Mesodermal cell (in vitro differentiated cells): ENCODE measurements around the gene KAZN.
"Not testable (repeated sequence)": the region's sequence is repeated elsewhere in the genome, so short reads cannot be mapped to it uniquely, and the experiment has no call there.

Experiments
- H3K27ac ChIP-seq: 2 replicates; pipeline ENCODE4 v1.7.0; 2013; ENCODE audit warnings: mild to moderate bottlenecking, low read depth, low read length, moderate library complexity; ENCODE audit not compliant: severe bottlenecking
- H3K36me3 ChIP-seq: 2 replicates; pipeline ENCODE4 v1.7.1; 2013; ENCODE audit warnings: mild to moderate bottlenecking, low read length, moderate library complexity; ENCODE audit not compliant: control insufficient read depth, insufficient read depth
- H3K4me1 ChIP-seq: one replicate; pipeline ENCODE4 v1.7.1; 2013; ENCODE audit warnings: mild to moderate bottlenecking, low read length; ENCODE audit not compliant: insufficient read depth, control insufficient read depth, poor library complexity, severe bottlenecking
- H3K4me3 ChIP-seq: 2 replicates; pipeline ENCODE4 v1.7.0; 2013; ENCODE audit warnings: low read length, control low read depth, mild to moderate bottlenecking; ENCODE audit not compliant: insufficient read depth, poor library complexity, severe bottlenecking; ENCODE audit errors: extremely low read depth
- H3K9me3 ChIP-seq: 2 replicates; pipeline ENCODE4 v1.7.1; 2013; ENCODE audit warnings: mild to moderate bottlenecking, low read length, moderate library complexity; ENCODE audit not compliant: control insufficient read depth
- WGBS, 2 experiments: methylation state at CpG; one replicate each; pipeline ENCODE4 v1.1.5; 2013; ENCODE audit warnings: missing lambda C conversion rate in 2 of 2; ENCODE audit not compliant: insufficient coverage in 2 of 2; 5-methylcytosine and 5-hydroxymethylcytosine counted together

Gene KAZN

GRCh38 chr1:14568716-14569355 lies 29.6 kb upstream of the KAZN start:
- H3K4me3 ChIP-seq: no peak overlapping the region
- no peaks in the 10 kb centered on the region for H3K4me1 ChIP-seq
- WGBS, 2 experiments: 83 to 96% methylated on average over 4 to 6 of the region's 8 CpGs

DNA sequence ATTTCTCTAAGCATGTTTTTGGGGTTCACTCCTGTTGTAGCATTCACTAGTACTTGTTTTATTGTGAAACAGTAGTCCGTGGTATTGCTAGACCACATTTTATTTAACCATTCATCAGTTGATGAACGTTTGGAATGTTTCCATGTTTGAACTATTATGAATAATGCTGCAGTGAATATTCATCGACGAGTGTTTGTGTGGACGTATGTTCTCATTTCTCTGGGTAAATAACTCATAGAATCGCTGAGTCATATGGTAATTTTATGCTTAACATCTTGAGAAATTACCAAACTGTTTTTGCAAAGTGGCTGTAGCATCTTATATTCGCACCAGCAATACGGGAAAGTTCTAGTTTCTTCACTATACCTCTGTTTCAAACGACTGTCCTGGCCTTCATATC lies 28.0 kb upstream of the KAZN start:
- Histone ChIP-seq H3K27ac (no peak overlapping the region), H3K36me3 (no peaks in the 10 kb centered on the region), H3K4me1 (no peaks in the 10 kb centered on the region), H3K9me3 (peaks cover 26% of the 10 kb centered on the region), H3K4me3 (no peak overlapping the region)
- 81 to 85% methylated on average over 8 of the region's 9 CpGs for WGBS, 2 experiments

More at GRCh38 chr1:14568716-14569355, 29.6 kb upstream of the KAZN start:
- Histone ChIP-seq H3K27ac (no peak overlapping the region), H3K36me3 (no peaks in the 10 kb centered on the region), H3K9me3 (peaks cover 13% of the 10 kb centered on the region)

GRCh38 chr1:14571810-14572767 lies 26.4 kb upstream of the KAZN start:
- 73 to 88% methylated on average over 11 to 13 of the region's 17 CpGs for WGBS, 2 experiments

GRCh38 chr1:14572861-14573260 lies 25.6 kb upstream of the KAZN start:
- 70 to 100% methylated on average over 2 to 3 of the region's 4 CpGs for WGBS, 2 experiments
- no peak overlapping the region for H3K27ac ChIP-seq

More at GRCh38 chr1:14571810-14572767, 26.4 kb upstream of the KAZN start:
- no peaks in the 10 kb centered on the region for H3K36me3 ChIP-seq
- no peaks in the 10 kb centered on the region for H3K4me1 ChIP-seq
- H3K27ac ChIP-seq: no peak overlapping the region
- H3K9me3 ChIP-seq: peaks cover 17% of the 10 kb centered on the region
- no peak overlapping the region for H3K4me3 ChIP-seq

DNA sequence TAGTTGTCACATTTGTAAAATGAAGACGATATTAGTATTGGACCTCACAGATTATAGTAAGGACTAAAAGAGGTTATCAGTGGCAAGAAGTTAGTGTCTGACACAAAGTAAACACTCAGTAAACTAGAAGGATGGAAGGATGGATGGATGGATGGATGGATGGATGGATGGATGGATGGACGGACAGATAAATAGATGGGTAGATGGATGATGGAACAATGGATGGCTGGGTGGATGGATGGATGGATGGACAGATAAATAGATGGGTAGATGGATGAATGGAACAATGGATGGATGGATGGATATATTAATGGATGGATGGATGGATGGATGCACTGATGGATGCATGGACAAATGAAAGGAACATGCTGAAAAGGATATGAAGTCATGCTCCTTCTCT lies 22.3 kb upstream of the KAZN start:
- Histone ChIP-seq H3K4me3 (no peak overlapping the region), H3K36me3 (no peaks in the 10 kb centered on the region), H3K27ac (no peak overlapping the region), H3K4me1 (peaks cover 7% of the 10 kb centered on the region), H3K9me3 (peaks cover 17% of the 10 kb centered on the region)
- 86 to 100% methylated on average over 2 of the region's 2 CpGs for WGBS, 2 experiments

More at GRCh38 chr1:14572861-14573260, 25.6 kb upstream of the KAZN start:
- Histone ChIP-seq H3K36me3 (no peaks in the 10 kb centered on the region), H3K9me3 (peaks cover 17% of the 10 kb centered on the region), H3K4me1 (peaks cover 6% of the 10 kb centered on the region), H3K4me3 (no peak overlapping the region)

GRCh38 chr1:14577261-14577660 lies 21.2 kb upstream of the KAZN start:
- WGBS, 2 experiments: 100% methylated on average over 3 of the region's 3 CpGs; no CpG with 5 or more reads in 1 of the 2 experiments
- Histone ChIP-seq H3K9me3 (peaks cover 17% of the 10 kb centered on the region), H3K4me3 (no peak overlapping the region), H3K36me3 (no peaks in the 10 kb centered on the region), H3K4me1 (peaks cover 7% of the 10 kb centered on the region), H3K27ac (no peak overlapping the region)

- Histone ChIP-seq H3K4me1 (peaks cover 7% of the 10 kb centered on the region), H3K4me3 (no peak overlapping the region)
- 100% methylated on average over 1 of the region's 3 CpGs; no CpG with 5 or more reads in 1 of the 2 experiments for WGBS, 2 experiments
Measured at GRCh38 chr1:14578156-14578555, 20.3 kb upstream of the KAZN start.

DNA sequence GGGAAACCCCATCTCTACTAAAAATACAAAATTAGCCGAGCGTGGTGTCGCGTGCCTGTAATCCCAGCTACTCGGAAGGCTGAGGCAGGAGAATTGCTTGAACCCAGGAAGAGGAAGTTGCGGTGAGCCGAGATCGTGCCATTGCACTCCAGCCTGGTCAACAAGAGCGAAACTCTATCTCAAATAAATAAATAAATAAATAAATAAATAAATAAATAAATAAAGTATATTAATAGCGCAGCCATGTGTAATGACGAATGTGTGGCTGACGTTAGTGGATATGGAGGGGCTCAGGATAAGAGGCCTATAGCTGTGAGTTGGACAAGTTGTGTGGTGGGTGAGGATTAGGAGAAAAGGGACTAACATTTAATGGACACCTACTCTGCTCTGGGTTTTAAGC lies 18.2 kb upstream of the KAZN start:
- not testable (repeated sequence) for H3K36me3 ChIP-seq, H3K27ac ChIP-seq, H3K4me1 ChIP-seq, H3K4me3 ChIP-seq, H3K9me3 ChIP-seq
- 97 to 100% methylated on average over 2 to 8 of the region's 12 CpGs for WGBS, 2 experiments

More at GRCh38 chr1:14578156-14578555, 20.3 kb upstream of the KAZN start:
- Histone ChIP-seq H3K9me3 (peaks cover 17% of the 10 kb centered on the region), H3K36me3 (no peaks in the 10 kb centered on the region), H3K27ac (peak overlapping the region; percentile 16)

GRCh38 chr1:14580986-14581385 lies 17.5 kb upstream of the KAZN start:
- Histone ChIP-seq H3K4me1 (peaks cover 7% of the 10 kb centered on the region), H3K4me3 (no peak overlapping the region), H3K36me3 (no peaks in the 10 kb centered on the region), H3K9me3 (peaks cover 5% of the 10 kb centered on the region), H3K27ac (no peak overlapping the region)
- WGBS, 2 experiments: 94 to 97% methylated on average over 4 of the region's 4 CpGs

- Histone ChIP-seq H3K27ac (no peak overlapping the region), H3K36me3 (no peaks in the 10 kb centered on the region), H3K4me1 (no peaks in the 10 kb centered on the region), H3K9me3 (peaks cover 4% of the 10 kb centered on the region), H3K4me3 (no peak overlapping the region)
- WGBS, 2 experiments: 96 to 100% methylated on average over 2 of the region's 5 CpGs
Measured at GRCh38 chr1:14583788-14584187, 14.7 kb upstream of the KAZN start.
